Stimulated activated CD4-positive, alpha-beta T cell treated with anti-CD3 and anti-CD28 coated beads, Interleukin-15, amount 100 ng/mL, for 1 hour (primary cell): ENCODE data around the gene MED13L.
A peak's percentile ranks its signal among the peaks of the same experiment; 100 is the strongest.

Experiments used
- DNase-seq, 2 donors: peaks; one replicate each; pipeline ENCODE4 v3.0.0-alpha.2; 2020; ENCODE audit warnings: low read depth in 1 of 2, low spot score in 1 of 2

MED13L gene

DNA sequence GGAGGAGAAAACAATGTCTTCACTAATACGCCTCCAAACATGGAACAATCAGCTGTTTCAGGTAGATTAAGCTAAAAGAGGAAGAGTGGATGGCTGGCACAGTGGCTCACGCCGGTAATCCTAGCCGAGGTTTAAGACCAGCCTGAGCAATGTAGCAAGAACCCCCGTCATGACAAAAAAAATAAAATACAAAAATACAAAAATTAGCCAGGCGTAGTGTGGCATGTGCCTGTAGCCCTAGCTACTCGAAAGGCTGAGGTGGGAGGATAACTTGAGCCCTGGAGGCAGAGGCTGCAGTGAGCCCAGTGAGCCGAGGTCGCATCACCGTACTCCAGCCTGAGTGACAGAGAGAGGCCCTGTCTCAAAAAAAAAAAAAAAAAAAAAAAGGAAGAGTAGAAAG lies 1.2 kb upstream of the MED13L start:
- no peak for DNase-seq

DNA sequence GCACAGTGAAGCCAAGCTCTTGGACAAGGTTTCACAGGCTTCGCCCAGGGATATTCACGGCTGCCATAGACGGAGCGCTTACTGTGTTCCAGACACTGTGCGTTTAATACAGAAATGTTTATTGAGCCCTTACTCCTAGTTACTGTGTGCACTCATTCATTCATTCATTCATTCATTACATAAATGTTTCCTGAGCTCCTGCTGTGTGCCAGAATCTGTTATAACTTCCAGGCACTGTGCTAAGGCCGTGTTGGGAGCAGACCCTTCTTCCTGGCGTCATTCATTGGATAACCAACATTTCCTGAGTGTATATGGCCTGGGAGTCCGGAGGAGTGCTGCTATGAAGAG lies 760 bp upstream of the MED13L start:
- no peak for DNase-seq

DNA sequence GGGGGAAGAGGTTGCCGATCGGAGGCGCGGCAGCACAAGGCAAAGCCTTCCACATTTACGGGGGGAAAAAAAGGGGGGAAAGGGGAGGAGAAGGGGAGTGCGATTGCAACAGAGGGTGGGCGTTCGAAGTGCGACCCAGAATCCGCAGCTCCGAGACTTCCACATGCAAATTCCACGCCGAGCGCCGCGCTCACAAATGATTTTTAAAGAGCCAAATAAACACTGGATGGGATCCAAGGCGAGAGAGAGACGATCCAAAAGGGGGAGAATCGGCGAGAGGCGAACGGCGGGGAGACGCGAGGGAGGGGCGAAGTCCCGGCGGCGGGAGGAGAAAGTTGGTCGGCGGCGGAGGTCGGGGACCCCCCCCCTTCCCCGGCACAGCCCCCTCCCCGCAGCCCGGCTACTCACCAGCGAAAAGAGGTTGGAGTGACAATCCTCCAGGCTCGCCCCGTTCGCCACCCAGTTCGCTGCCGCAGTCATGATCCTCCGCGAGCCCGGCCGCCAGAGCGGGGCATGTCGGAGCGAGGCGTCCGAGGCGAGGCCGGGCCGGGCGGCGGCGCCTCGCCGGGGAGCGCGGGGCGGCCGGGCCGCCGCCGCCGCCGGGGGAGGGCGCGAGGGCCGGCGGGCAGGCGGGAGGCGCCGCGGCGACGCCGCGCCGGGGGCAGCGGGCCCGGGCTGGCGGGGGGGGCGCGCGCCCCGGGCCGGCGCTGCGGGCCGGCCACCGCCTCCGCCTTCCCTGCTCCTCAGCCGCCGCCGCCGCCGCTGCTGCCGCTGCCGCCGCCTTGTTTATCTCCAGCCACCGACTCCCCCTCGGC lies 634 bp downstream of the MED13L start:
- peak; percentile 34 to 52 for DNase-seq

DNA sequence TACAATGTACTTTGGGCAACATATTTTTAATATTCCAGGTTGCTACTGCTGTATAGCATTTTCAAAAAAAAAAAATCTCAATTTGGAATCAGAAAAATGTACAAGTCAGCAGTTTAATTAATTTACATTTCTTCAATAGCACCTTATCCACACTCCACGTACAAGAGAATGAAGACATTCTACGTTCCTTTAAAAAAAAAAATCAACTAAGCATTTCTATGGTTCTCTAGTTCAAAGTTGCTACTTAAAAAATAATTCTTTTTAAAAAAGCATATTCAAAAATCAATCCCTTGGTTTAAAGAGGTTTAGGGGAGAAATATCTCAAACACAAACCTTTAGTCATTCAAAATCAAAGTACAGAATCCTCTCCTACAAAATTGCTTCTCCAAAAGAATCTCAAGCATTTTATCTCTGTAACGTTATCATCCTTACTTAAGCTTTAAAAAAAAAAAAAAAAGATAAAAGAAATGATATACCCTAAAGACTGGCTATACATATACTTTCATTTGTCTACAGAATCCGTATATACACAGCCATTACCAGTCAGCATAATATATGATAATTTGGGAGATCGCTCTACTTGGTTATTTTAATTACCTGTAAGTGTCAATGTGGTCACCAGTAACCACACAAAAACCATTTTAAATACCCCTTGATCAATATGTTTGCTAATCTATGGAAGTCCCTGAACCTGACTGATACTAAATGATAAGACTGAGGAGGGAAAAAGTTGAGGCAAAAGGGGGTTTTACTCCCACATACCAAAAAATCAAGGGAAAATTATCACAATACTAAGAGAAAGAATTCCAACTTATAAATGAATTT lies 2.7 kb downstream of the MED13L start:
- no peak for DNase-seq

DNA sequence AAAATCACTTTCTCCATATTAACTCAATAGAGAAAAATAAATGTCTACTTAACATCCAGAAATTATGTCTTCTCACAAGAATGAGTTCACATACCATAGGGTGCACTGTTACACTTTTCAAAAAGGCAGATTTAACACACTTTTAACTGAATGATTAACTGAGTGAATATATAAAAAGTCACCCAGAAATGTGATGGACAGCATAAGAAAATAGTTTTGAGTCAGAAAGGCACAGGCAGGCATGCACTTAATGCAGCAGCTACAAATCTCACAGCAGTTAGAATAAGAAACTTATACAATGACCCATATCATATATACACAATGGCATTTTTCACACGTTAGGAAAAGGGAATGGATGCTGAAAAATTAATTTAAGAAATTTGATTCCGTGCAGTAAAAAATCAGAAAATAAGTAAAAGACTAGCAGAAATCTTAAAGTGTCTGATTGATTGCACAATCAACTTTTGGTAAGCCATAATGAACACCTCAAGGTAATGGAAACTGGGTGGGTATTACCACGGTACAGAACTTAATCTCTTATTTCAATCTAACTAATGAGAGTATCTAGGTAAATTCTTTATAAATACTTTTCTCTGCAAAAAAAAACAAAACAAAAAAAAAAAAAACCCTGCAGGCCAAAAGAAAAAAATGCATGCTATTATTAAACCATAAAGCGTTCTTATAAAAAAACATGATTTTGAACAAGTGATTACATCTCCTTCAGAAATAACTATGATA lies 3.5 kb downstream of the MED13L start:
- no peak for DNase-seq

DNA sequence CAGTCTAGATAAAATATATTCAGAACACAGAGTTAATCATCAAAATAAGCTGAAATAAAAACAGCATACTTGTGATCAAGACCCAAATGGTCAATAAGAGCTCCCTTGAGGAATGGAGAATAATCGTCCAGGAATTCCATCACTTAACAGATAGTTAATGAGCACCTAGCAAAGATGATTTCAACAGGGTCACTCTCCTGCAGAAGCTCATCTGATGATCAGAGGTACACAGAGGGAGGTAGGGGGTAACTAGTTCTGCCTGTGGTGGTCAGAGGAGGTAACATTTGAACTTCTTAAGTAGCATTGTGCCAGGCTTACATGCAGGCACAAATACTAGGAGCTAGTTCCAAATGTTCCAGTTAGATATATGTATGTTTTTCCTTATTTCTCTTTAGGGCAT lies 9.5 kb downstream of the MED13L start:
- no peak for DNase-seq

DNA sequence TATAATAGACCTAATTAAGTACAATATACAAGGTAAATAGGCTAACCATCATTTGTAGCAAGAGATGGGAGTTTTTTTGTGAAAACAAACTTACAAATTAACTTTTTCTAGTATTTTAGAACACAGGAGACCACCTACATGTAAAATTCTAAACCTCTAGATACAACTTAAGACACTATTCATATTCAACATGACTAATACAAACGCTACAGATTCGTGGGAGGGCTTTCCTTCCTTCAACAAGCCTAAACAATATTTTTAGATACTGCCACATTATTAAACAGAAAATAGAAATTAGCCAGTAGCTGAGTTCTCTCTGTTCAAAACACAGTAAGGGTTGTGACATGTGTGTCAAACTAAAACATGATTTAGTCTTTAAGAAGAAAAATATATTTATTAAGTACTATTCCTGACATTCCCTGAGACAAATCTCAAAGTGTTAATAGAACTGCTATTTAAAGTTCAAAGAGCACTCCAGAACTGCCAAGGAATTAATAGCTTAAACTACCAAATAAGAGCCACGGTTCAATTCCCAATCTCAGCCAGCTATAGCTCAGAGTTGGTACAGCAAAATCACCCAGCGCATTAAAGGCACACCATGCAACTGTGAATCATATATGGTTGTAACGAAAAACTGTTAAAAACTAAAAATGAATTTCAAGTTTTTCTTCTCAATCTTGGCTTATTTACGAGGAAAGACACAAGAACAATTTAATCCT lies 10.7 kb downstream of the MED13L start:
- DNase-seq = no peak

DNA sequence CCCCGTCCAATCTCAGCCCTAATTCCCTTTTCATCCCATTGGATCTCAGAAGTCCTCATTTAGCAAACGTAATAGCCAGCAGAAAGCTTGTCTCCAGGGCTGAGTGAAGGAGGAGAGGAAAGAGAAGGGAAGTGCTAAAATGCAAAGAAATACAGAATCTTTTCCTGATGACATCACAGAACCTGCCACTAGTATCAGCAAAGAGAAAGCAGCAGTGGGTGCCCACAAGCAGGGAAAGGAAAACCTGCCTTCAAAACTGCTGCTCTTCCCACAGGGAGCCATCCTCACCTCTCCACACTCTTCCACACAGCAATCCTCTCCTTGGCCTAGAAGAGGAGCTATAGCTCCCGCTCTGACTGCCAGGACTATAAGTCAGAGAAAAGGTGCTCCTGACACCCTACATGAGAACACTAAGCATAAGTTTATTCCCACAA lies 11.3 kb downstream of the MED13L start:
- no peak for DNase-seq

DNA sequence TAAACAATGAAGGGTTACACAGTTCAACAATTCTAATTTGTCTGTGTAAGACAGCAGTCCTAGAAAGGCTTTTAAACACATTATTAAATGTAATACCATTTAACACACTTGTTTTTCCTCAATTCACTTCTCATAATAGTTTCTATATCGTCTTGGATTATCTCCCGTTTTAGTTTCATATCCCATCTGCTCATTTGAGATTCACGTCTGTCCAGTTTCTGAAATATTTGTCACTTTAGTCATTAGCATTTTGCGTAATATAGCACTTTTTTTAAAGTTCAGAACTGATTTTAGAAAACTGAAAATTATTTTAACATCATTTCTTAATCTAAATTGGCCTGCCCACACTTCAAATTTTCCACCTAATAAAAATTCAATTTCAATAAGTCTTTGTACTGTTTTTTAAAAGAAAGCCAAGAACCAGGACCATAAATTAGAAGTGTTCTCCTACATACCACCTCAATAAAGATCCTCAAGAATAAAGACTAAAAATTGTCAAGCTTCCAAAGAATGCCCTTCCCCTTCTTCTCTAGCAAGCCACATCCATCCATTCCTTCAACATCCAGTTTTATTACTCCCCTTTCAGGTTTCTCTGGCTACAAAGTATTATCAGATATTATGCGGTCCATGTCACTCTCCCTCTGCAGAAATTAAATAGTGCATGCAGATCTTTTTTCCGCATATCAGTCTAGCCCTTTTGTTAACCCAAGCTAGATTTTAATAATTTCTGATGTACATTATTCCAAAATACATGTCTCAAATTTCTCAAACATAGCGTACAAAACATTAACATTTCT lies 11.9 kb downstream of the MED13L start:
- DNase-seq = no peak

DNA sequence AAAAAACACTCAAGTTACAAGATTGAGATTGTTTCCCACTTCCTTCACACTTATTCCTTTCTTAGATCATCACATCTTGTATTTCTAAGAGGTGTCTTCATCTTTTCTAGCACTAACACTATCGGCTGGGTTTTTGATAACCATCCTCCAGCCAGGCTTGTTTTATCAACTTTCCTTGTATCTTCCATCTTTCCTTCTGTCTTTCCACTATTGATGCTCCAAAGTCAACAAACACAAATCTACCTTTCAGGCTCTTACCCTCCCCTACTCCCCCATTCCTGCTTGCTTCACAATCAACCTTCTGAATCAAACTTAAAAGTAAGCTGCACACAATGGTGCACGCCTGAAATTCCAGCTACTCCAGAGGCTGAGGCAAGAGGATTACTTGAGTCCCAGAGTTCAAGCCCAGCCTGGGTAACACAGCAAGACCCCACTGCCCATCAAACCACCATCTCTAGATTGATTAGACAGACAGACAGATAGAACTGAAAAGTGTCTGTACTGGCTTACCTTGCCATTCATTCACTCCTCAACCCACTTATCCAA lies 12.9 kb downstream of the MED13L start:
- DNase-seq = no peak

DNA sequence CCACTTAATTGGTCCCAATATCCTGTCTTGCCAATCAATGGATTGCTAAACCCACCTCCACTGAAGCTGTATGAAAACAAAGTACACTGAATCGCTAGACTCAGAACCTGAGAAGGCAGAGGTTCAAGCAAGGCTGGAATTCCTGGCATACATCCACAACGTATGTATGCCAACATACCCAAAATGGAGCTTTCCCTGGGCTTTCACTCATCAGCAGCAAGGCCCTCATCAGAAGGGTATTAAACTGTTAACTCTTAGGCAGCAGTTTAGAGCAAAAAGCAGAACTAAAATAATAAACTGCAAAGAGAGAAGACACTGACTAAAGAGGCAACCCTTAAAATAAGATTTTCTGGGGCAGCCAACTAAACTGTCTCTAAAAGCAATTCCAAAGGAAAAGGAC lies 13.6 kb downstream of the MED13L start:
- DNase-seq = no peak

DNA sequence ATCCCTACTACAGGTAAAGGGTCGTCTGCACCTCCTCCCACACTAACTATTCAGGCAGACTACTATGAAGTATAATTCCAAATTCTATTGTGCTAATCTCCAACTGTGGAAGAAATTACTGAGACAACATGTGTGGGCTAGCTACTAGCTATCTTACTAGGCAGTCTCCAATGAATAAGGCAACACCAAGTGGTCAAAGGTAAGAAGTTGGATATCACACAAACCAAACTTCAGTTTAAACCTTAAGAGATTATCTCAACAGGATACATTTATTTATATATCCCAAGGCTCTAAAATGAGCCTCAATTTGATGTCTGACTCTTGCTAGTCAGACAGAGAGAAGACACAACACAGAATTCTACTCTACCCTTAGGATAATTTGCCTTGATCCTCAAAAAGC lies 14.1 kb downstream of the MED13L start:
- no peak for DNase-seq

DNA sequence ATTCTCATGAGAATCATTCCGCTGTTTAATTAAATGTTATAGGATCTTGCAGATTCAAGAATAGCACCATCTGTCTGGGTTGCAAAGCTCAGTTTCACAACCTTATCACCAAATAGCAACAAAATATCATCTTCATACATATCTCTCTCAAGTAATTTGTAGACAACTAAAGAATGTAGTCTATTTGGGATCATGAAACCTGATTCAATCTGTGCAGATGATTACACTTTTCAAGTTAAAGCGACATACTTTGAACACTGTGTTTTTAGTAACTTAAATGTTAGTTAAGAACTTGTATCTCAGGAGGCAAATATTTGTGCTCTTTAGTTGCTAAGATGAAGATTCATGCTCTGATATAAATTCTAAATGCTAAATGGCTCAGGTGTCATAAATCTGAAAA lies 14.8 kb downstream of the MED13L start:
- no peak for DNase-seq

DNA sequence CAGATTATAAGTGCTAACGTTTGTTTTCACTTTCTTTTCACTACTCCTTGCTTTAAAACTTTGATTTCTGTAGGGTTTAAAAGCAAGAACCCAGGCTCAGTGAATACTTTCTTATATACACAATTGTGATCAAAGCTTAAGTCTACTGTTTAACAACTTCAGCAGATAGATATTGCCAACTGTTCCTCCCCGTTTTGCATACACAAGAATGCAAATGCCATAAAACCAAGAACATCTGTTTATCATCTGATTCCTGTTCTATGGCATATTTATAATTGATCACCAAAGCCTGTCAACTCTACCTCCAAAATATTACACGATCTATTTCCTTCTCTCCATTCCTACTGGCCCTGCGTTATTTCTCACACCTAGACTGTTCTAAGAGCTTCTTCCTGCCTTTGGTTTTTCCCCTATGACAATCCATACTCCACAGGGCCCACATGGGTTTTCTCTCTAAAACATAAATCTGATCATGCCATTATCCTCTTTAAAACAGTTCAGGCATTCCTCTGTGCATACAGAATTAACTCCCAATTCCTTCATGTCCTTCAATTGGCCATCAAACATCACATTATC lies 15.9 kb downstream of the MED13L start:
- no peak for DNase-seq

DNA sequence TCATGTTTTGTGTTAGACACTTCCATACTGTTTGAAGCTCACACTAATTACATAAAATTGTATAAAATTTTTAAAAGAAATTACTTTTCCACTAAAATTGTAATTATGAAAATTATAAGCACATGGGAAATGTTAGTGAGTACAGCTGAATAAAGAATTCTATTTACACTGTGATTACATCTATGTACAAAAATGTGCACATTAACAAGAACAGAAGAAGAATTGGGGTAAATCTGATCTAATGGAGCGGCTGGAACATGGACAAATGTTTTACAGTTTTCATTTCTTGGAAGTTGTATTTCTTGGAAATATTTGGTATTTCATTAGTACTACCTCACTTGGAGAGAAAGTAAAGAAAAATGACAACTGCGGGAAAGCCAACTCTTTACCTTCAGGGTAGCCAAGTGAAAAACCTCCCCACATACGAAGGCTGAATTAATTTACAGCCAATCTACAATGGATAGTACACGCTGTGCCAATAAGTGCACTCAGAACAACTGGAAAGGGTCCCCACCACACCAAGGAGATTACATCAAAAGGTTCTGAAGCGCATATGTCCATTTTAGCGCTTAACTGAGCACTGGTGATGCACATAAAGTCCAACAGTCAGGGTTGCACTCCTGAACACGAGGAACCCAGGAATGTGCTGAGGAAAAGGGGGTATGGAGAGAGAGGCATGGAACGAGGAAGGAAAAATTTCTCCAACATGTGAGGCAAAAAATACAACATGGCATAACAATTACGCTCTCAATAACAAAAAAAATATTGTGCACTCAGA lies 17.5 kb downstream of the MED13L start:
- no peak for DNase-seq

DNA sequence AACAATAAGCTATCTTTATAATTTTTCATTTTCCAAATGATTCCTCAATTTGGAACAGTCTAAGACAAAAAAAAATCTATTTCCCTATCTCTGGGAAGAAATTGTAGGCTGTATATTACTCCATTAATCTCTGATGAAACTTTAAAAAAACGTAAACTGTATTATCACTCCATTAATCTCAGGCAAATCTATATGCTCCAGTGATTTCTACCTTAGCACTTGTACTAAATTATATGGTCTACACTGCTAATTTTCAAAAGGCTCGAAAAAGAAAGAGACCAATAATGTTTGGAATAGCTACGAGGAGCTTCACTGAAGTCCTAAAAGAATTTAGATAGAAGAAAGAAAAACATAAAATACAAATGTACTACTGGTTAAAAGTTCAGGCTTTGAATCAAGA lies 19.7 kb downstream of the MED13L start:
- no peak for DNase-seq

DNA sequence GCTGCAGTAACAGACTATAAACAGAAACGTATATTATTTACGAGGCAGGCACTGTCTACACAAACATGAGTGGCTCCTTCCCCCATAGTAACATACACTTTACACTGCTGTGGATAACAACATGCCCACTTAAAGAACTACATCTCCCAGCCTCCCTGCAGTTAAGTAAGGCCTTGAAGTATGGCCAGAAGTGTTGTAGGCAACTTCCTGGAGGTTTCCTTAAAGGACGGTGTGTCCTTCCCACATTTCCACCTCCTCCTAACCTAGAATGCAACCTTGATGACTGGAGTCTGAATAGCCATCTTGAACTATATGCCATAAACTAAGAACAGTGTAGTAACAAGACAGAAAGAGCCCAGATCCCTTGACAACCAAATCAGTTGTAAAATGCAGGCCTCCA lies 20.3 kb downstream of the MED13L start:
- no peak for DNase-seq

DNA sequence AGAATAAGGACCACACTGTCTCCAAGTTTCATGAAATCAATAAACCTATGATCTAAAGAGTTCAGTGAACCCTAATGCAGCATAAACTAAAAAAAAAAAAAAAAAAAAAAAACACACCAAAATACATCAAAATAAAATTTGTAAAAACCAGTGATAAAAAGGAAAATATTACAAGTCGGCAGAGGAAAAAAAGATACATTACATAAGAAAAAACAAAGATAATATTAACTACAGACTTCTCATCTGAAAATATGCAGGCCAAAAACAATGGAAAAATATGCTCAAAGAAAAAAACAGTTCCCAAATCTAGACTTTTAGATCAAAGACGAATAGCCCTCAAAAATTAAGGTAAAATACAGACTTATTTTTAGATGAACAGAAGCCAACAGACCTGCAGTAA lies 27.6 kb downstream of the MED13L start:
- DNase-seq = no peak

DNA sequence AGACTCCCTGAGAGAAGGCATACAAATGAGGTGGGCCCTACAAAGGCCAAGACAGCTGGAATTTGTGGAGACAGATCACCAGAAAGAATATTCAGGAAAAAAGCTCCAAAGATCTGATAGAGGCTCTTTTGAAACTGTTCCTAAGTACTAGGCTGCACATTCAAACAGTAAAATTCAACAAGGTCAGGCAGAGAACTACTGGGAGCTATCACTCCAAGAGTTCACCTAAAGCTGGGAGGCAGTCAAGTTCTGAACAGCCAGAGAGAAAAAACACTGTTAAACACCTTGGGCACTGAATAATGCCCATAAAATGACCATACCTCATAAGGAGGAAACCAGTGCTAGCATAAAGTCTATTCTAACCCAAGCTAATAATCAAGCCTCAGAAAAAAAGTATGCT lies 28.6 kb downstream of the MED13L start:
- no peak for DNase-seq
